ENCODE results near the gene BCAS1. TPM values are rescaled to one million over a fixed set of nuclear protein-coding genes. Genes with fewer than 3 reads are reported as not detected.

BCAS1 gene
- total and polyA plus RNA-seq, 10 donors = 0.23 to 1.3 (median 0.55) TPM; not detected in 2

- peak overlapping the region in 1 of 8 donors; percentile 2 for H3K4me3 ChIP-seq
- TF ChIP-seq, protein P1, sequence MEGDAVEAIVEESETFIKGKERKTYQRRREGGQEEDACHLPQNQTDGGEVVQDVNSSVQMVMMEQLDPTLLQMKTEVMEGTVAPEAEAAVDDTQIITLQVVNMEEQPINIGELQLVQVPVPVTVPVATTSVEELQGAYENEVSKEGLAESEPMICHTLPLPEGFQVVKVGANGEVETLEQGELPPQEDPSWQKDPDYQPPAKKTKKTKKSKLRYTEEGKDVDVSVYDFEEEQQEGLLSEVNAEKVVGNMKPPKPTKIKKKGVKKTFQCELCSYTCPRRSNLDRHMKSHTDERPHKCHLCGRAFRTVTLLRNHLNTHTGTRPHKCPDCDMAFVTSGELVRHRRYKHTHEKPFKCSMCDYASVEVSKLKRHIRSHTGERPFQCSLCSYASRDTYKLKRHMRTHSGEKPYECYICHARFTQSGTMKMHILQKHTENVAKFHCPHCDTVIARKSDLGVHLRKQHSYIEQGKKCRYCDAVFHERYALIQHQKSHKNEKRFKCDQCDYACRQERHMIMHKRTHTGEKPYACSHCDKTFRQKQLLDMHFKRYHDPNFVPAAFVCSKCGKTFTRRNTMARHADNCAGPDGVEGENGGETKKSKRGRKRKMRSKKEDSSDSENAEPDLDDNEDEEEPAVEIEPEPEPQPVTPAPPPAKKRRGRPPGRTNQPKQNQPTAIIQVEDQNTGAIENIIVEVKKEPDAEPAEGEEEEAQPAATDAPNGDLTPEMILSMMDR (IDR thresholded peaks at IDR 0.05 in 8 of 11, conservative IDR thresholded peaks at IDR 0.05 in 3 of 11) = no peak
- TF ChIP-seq POLR2AphosphoS5 (IDR thresholded peaks at IDR 0.05) (no peak), POLR2A (IDR thresholded peaks at IDR 0.05) (no peak)
- no peaks in the 10 kb centered on the region for H3K27me3 ChIP-seq (replicated peaks in 1 of 7)
- 32 to 74% (median 70%) methylated on average over 9 to 11 of the region's 11 CpGs for WGBS, 5 donors
- no peaks in the 10 kb centered on the region for H3K9me3 ChIP-seq
- intact Hi-C loops (cut with DNase I; ENCODE audit: low total_unique reads) = no loop called here
- peaks cover 0 to 6% (median 0%) of the 10 kb centered on the region in 6 donors for H3K4me1 ChIP-seq
- no peaks in the 10 kb centered on the region for H3K36me3 ChIP-seq
- H3K27ac ChIP-seq = no peak overlapping the region
- DNase-seq = no peak
Measured at GRCh38 chr20:54063992-54064676, 6.3 kb downstream of the BCAS1 start.

GRCh38 chr20:54063580-54063979, 6.8 kb downstream of the BCAS1 start:
- H3K27me3 ChIP-seq (replicated peaks in 1 of 7) = no peaks in the 10 kb centered on the region
- DNase-seq = no peak
- TF ChIP-seq, protein P1 (IDR thresholded peaks at IDR 0.05 in 8 of 11, conservative IDR thresholded peaks at IDR 0.05 in 3 of 11) = no peak
- TF ChIP-seq POLR2AphosphoS5 (IDR thresholded peaks at IDR 0.05) = no peak
- no peak for TF ChIP-seq POLR2A (IDR thresholded peaks at IDR 0.05)
- intact Hi-C loops (cut with DNase I; ENCODE audit: low total_unique reads) = no loop called here
- no peaks in the 10 kb centered on the region for H3K9me3 ChIP-seq
- peaks cover 0 to 6% (median 0%) of the 10 kb centered on the region in 6 donors for H3K4me1 ChIP-seq
- WGBS, 5 donors = 47 to 84% (median 71%) methylated on average over 3 of the region's 3 CpGs
- H3K27ac ChIP-seq = no peak overlapping the region
- H3K36me3 ChIP-seq = no peaks in the 10 kb centered on the region
- H3K4me3 ChIP-seq = no peak overlapping the region

DNA sequence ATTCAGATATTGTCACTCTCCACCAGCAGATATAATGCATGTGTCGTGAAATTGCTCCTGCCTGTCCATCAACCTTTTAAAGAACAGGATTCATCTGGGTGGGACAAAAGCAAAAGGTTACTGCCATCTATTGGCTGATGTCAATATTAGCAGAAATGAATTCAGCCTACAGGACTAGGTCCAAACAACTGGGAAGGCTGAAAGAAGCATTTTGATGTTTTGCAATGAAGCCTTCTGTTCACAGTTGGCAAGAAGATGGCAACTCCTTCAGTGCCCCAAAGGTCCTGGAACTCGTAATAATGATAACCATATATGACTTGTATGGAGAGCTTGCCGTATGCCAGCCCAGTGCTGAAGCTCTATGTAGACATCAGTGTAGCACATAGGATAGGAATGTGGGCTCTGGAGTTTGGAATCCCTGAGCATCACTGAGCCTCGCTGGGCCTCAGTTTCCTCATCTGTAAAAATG, 7.5 kb downstream of the BCAS1 start:
- no peak overlapping the region for H3K27ac ChIP-seq
- H3K36me3 ChIP-seq = no peaks in the 10 kb centered on the region
- WGBS, 5 donors = 30 to 62% (median 47%) methylated on average over 4 of the region's 4 CpGs
- H3K9me3 ChIP-seq = no peaks in the 10 kb centered on the region
- DNase-seq = no peak
- no peak overlapping the region for H3K4me3 ChIP-seq
- TF ChIP-seq POLR2AphosphoS5 (IDR thresholded peaks at IDR 0.05) (no peak), POLR2A (IDR thresholded peaks at IDR 0.05) (no peak)
- TF ChIP-seq, protein P1 (IDR thresholded peaks at IDR 0.05 in 8 of 11, conservative IDR thresholded peaks at IDR 0.05 in 3 of 11) = peak in 9 of 11 experiments; percentile 21 to 68 (median 53)
- intact Hi-C loops (cut with DNase I; ENCODE audit: low total_unique reads) = no loop called here
- no peaks in the 10 kb centered on the region for H3K27me3 ChIP-seq (replicated peaks in 1 of 7)
- H3K4me1 ChIP-seq = peaks cover 0 to 6% (median 0%) of the 10 kb centered on the region in 6 donors

GRCh38 chr20:54061101-54061881, 9.1 kb downstream of the BCAS1 start:
- no peaks in the 10 kb centered on the region for H3K36me3 ChIP-seq
- no peaks in the 10 kb centered on the region for H3K27me3 ChIP-seq (replicated peaks in 1 of 7)
- TF ChIP-seq POLR2A (IDR thresholded peaks at IDR 0.05) (no peak), POLR2AphosphoS5 (IDR thresholded peaks at IDR 0.05) (no peak)
- TF ChIP-seq, protein P1 (IDR thresholded peaks at IDR 0.05 in 8 of 11, conservative IDR thresholded peaks at IDR 0.05 in 3 of 11) = no peak
- no peak for DNase-seq
- H3K4me1 ChIP-seq = peaks cover 0 to 6% (median 0%) of the 10 kb centered on the region in 6 donors
- no peaks in the 10 kb centered on the region for H3K9me3 ChIP-seq
- WGBS, 5 donors = 73 to 81% (median 79%) methylated on average over 8 of the region's 8 CpGs
- intact Hi-C loops (cut with DNase I; ENCODE audit: low total_unique reads) = no loop called here
- no peak overlapping the region for H3K4me3 ChIP-seq
- no peak overlapping the region for H3K27ac ChIP-seq
